Esophagus muscularis mucosa (tissue), 4 donors: ENCODE data around the gene ACVR1. TPM values are rescaled to one million over a fixed set of nuclear protein-coding genes. Genes with fewer than 3 reads are reported as not detected.

Source experiments
- DNase-seq: peaks from one replicate; pipeline ENCODE4 v3.0.0-alpha.2; 2017; ENCODE audit errors: extremely low spot score
- H3K27ac ChIP-seq, 4 donors: fragments of 200-600 bp; sonication (generic); replicated peaks in 1 of 4; 1 replicate in 3 of 4; 2 replicates in 1 of 4; pipeline ENCODE4 v1.5.1; 2016 to 2019; ENCODE audit warnings: mild to moderate bottlenecking in 1 of 4
- H3K27me3 ChIP-seq, 4 donors: fragments of 200-600 bp; sonication (generic); one replicate each; pipeline versions ENCODE4 v1.5.1 to v1.6.0; 2016 to 2019
- H3K36me3 ChIP-seq, 4 donors: fragments of 200-600 bp; sonication (generic); one replicate each; pipeline ENCODE4 v1.5.1; 2016 to 2019
- H3K4me1 ChIP-seq, 4 donors: fragments of 200-600 bp; sonication (generic); one replicate each; pipeline ENCODE4 v1.5.1; 2016 to 2019
- H3K4me3 ChIP-seq, 4 donors: fragments of 200-600 bp; sonication (generic); 1 replicate in 2 of 4; 2 replicates in 2 of 4; pipeline ENCODE4 v1.5.1; 2016 to 2019; ENCODE audit warnings: mild to moderate bottlenecking in 4 of 4, moderate library complexity in 1 of 4
- H3K9me3 ChIP-seq, 4 donors: fragments of 200-600 bp; sonication (generic); 1 replicate in 3 of 4; 2 replicates in 1 of 4; pipeline ENCODE4 v1.5.1; 2016 to 2019
- CTCF ChIP-seq, 3 experiments: fragments of 200-600 bp in 2 of 3; fragments of 450-650 bp in 1 of 3; sonication (generic) in 2 of 3; IDR thresholded peaks; one replicate each; pipeline ENCODE4 v1.5.1; 2017 to 2019; ENCODE audit warnings: antibody characterized with exemption in 3 of 3, mild to moderate bottlenecking in 2 of 3, moderate library complexity in 1 of 3
- EP300 ChIP-seq: sonication (generic); formaldehyde crosslinking; IDR thresholded peaks from one replicate; pipeline ENCODE4 v1.6.1; 2017; ENCODE audit warnings: antibody characterized with exemption
- POLR2A ChIP-seq: fragments of 450-650 bp; IDR thresholded peaks from one replicate; pipeline ENCODE4 v1.6.1; 2017; ENCODE audit warnings: antibody characterized with exemption, moderate library complexity, mild to moderate bottlenecking, low read depth
- POLR2AphosphoS5 ChIP-seq, 2 donors: sonication (generic); formaldehyde crosslinking; IDR thresholded peaks; one replicate each; pipeline ENCODE4 v1.6.1; 2017; ENCODE audit warnings: antibody characterized with exemption in 2 of 2
- WGBS: methylation state at CpG from one replicate; pipeline ENCODE4 v1.1.5; 2018; 5-methylcytosine and 5-hydroxymethylcytosine counted together
- intact Hi-C: fragments of 100-400 bp; cut with DNase I; formaldehyde crosslinking; loops from one replicate; pipeline ENCODE4 v1.15.1; 2023
- total RNA-seq, 4 donors: library from RNA; depleted of rRNA; stranded (reverse); fragments of >200 nt; gene quantifications; one replicate each; pipeline versions ENCODE4 v1.1.0 to v1.2.1, GENCODE V29; 2016

Gene ACVR1
- total RNA-seq, 4 donors from 2014 or later: 25.2 to 39.1 (median 32.3) TPM

- TF ChIP-seq CTCF (IDR thresholded peaks at IDR 0.05) (no peak), POLR2AphosphoS5 (IDR thresholded peaks at IDR 0.05) (no peak), POLR2A (no peak), EP300 (no peak)
- Histone ChIP-seq H3K4me3 (no peak overlapping the region), H3K9me3 (peaks cover 0 to 3% (median 0%) of the 10 kb centered on the region in 4 donors), H3K36me3 (no peaks in the 10 kb centered on the region), H3K27me3 (no peaks in the 10 kb centered on the region), H3K4me1 (peaks cover 16 to 32% (median 31%) of the 10 kb centered on the region in 4 donors), H3K27ac (no peak overlapping the region)
- intact Hi-C loops: loop anchor here (2.0 to 5.0 kb wide), 2 partner anchors 89 to 134 kb away; no protein-coding TSS in a partner anchor
- 87% methylated on average over 3 of the region's 3 CpGs for WGBS
- no peak for DNase-seq
Observed at GRCh38 chr2:157877761-157878400, 1.8 kb upstream of the ACVR1 start.

- H3K4me1 ChIP-seq: peaks cover 16 to 43% (median 41%) of the 10 kb centered on the region in 4 donors
- no peak for DNase-seq
- H3K27me3 ChIP-seq: no peaks in the 10 kb centered on the region
- H3K4me3 ChIP-seq: peak overlapping the region; percentile 79 to 93 (median 90)
- no peaks in the 10 kb centered on the region for H3K36me3 ChIP-seq
- peaks cover 0 to 3% (median 0%) of the 10 kb centered on the region in 4 donors for H3K9me3 ChIP-seq
- TF ChIP-seq POLR2A (no peak), EP300 (no peak), CTCF (IDR thresholded peaks at IDR 0.05) (no peak), POLR2AphosphoS5 (IDR thresholded peaks at IDR 0.05) (no peak)
- H3K27ac ChIP-seq: peak overlapping the region; percentile 94 to 98 (median 96)
- 30% methylated on average over 4 of the region's 12 CpGs for WGBS
- intact Hi-C loops: loop anchor here (2.0 to 5.0 kb wide), 2 partner anchors 88 to 136 kb away; no protein-coding TSS in a partner anchor
Observed at GRCh38 chr2:157876786-157877138, 632 bp upstream of the ACVR1 start.

- DNase-seq: no peak
- no peaks in the 10 kb centered on the region for H3K27me3 ChIP-seq
- intact Hi-C loops: loop anchor here (2.0 to 5.0 kb wide), 2 partner anchors 87 to 137 kb away; no protein-coding TSS in a partner anchor
- H3K4me3 ChIP-seq: peak overlapping the region; percentile 79 to 93 (median 90)
- peak overlapping the region; percentile 94 to 98 (median 96) for H3K27ac ChIP-seq
- TF ChIP-seq POLR2A (no peak), EP300 (no peak), POLR2AphosphoS5 (IDR thresholded peaks at IDR 0.05) (no peak), CTCF (IDR thresholded peaks at IDR 0.05) (no peak)
- WGBS: 0% methylated on average over 3 of the region's 53 CpGs
- H3K4me1 ChIP-seq: peaks cover 16 to 52% (median 52%) of the 10 kb centered on the region in 4 donors
- H3K9me3 ChIP-seq: peaks cover 0 to 3% (median 0%) of the 10 kb centered on the region in 4 donors
- H3K36me3 ChIP-seq: no peaks in the 10 kb centered on the region
Observed at GRCh38 chr2:157875641-157876065, 477 bp downstream of the ACVR1 start.

GRCh38 chr2:157874997-157875640, 1.0 kb downstream of the ACVR1 start:
- TF ChIP-seq CTCF (IDR thresholded peaks at IDR 0.05) (no peak), POLR2AphosphoS5 (IDR thresholded peaks at IDR 0.05) (peak; percentile 31 to 39), EP300 (no peak), POLR2A (no peak)
- peaks cover 16 to 57% (median 52%) of the 10 kb centered on the region in 4 donors for H3K4me1 ChIP-seq
- peaks cover 0 to 3% (median 0%) of the 10 kb centered on the region in 4 donors for H3K9me3 ChIP-seq
- H3K36me3 ChIP-seq: no peaks in the 10 kb centered on the region
- intact Hi-C loops: loop anchor here (5.0 kb wide), 2 partner anchors 38 to 137 kb away; no protein-coding TSS in a partner anchor
- under 1% methylated on average over 21 of the region's 21 CpGs for WGBS
- H3K4me3 ChIP-seq: peak overlapping the region; percentile 79 to 93 (median 90)
- peak overlapping the region; percentile 94 to 98 (median 96) for H3K27ac ChIP-seq
- no peaks in the 10 kb centered on the region for H3K27me3 ChIP-seq
- DNase-seq: no peak
